Uterus (tissue), 4 donors: ENCODE data around the gene APC2. TPM values are rescaled to one million over a fixed set of nuclear protein-coding genes. Genes with fewer than 3 reads are reported as not detected.
A peak's percentile ranks its signal among the peaks of the same experiment; 100 is the strongest.

Experiments
- DNase-seq, 2 donors: peaks; one replicate each; pipeline ENCODE4 v3.0.0-alpha.2; 2019 to 2020
- H3K27ac ChIP-seq, 2 donors: fragments of 200-600 bp; sonication (generic); 1 replicate in 1 of 2; 2 replicates in 1 of 2; pipeline ENCODE4 v1.5.1; 2016 to 2018
- H3K27me3 ChIP-seq, 2 donors: fragments of 200-600 bp; sonication (generic); one replicate each; pipeline ENCODE4 v1.5.1; 2018 to 2019; ENCODE audit warnings: control low read depth in 1 of 2
- H3K36me3 ChIP-seq, 2 donors: fragments of 200-600 bp; sonication (generic); one replicate each; pipeline ENCODE4 v1.5.1; 2019; ENCODE audit warnings: control low read depth in 1 of 2
- H3K4me1 ChIP-seq, 2 donors: fragments of 200-600 bp; sonication (generic); one replicate each; pipeline ENCODE4 v1.5.1; 2018 to 2019; ENCODE audit warnings: control low read depth in 1 of 2
- H3K4me3 ChIP-seq, 2 donors: fragments of 200-600 bp; sonication (generic); 1 replicate in 1 of 2; 2 replicates in 1 of 2; pipeline ENCODE4 v1.5.1; 2018 to 2019; ENCODE audit warnings: mild to moderate bottlenecking in 1 of 2
- H3K9me3 ChIP-seq, 2 donors: fragments of 200-600 bp; sonication (generic); one replicate each; pipeline ENCODE4 v1.5.1; 2019; ENCODE audit warnings: control low read depth in 1 of 2
- CTCF ChIP-seq, 4 experiments: fragments of 200-600 bp in 2 of 4; fragments of 450-650 bp in 2 of 4; sonication (generic) in 2 of 4; IDR thresholded peaks; one replicate each; pipeline ENCODE4 v1.5.1; 2016 to 2019; ENCODE audit warnings: antibody characterized with exemption in 4 of 4, mild to moderate bottlenecking in 2 of 4, moderate library complexity in 1 of 4
- POLR2A ChIP-seq, 2 donors: fragments of 450-650 bp; IDR thresholded peaks; one replicate each; pipeline ENCODE4 v1.6.1; 2016; ENCODE audit warnings: antibody characterized with exemption in 2 of 2, mild to moderate bottlenecking in 1 of 2, moderate library complexity in 1 of 2
- intact Hi-C: fragments of 100-400 bp; cut with DNase I; formaldehyde crosslinking; loops from one replicate; pipeline ENCODE4 v1.15.1; 2023; ENCODE audit warnings: low total_unique reads
- total RNA-seq, 4 donors: library from RNA; depleted of rRNA in 3 of 4; stranded (reverse); fragments of >200 nt in 3 of 4; gene quantifications; one replicate each; pipeline versions ENCODE4 v1.1.0 to v1.2.4, GENCODE V29; 2014 to 2023
- donor health status: DM: yes; HTN: yes; CAD: no.

The APC2 gene
- total RNA-seq, 4 donors from 2014 or later, result 0.12 to 3.5 (median 0.77) TPM; not detected in 1

DNA sequence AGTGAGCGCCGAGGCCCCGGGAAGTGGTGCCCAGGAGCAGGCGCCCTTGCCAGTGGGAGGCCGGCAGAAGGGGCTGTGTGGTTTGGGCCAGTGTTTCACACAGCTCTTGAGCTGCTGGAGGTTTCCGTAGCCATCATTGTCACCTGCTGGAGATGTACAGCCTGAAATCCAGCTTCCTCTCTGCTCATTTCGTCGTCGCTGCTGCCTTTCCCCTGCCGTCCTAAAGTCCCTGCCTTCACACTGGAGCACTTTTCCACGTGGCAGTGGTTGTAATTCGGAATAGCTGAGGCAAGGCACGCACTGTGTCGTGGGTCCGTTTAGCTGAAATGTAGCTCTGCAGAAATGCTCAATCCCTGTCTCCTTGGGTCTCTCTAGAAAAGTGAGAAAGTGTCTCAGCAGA lies 29.3 kb upstream of the APC2 start:
- Histone ChIP-seq H3K27ac (no peak overlapping the region), H3K36me3 (no peaks in the 10 kb centered on the region), H3K9me3 (no peaks in the 10 kb centered on the region), H3K27me3 (no peaks in the 10 kb centered on the region), H3K4me3 (no peak overlapping the region), H3K4me1 (peaks cover 17 to 30% of the 10 kb centered on the region in 2 donors)
- TF ChIP-seq POLR2A (IDR thresholded peaks at IDR 0.05) (no peak), CTCF (IDR thresholded peaks at IDR 0.05) (no peak)
- intact Hi-C loops, result no loop called here
- DNase-seq, result no peak

DNA sequence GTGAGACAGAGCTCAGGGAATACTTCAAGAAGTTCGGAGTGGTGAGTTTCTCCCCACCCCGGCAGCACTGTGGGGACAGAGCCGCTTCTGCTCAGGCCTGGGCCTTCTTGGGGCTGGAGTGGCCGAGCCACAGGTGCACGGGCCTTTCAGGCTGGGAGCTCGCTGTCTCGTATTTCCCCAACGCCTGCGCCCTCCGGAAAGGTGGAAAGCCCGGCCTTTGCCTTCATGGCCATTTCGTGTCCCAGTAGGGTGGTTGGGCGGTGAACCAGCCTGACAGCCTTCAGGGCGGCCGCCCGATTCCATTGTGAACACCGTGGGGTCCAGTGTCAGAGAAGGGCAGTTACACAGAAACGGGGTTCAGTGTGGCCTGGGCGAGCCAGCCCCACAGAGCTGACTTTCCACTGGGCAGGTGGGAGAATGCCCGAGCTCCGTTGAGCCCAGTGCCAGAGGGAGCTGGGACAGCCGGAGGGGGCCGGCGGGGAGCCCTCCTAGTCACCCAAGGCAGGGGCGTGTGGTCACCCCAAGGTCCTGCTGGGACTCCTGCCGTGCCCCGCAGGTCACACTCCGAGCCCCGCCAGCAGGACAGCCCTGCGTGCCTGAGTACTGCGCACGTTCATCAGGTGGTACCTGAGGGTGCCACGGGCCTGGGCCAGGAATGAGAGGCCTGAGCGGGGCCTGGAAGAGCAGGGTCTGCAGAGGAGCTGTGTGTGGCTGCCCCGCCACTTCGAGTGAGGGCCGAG lies 28.5 kb upstream of the APC2 start:
- TF ChIP-seq POLR2A (IDR thresholded peaks at IDR 0.05) (no peak), CTCF (IDR thresholded peaks at IDR 0.05) (no peak)
- H3K4me3 ChIP-seq, result no peak overlapping the region
- peaks cover 9 to 22% of the 10 kb centered on the region in 2 donors for H3K4me1 ChIP-seq
- intact Hi-C loops, result no loop called here
- no peaks in the 10 kb centered on the region for H3K27me3 ChIP-seq
- no peak overlapping the region for H3K27ac ChIP-seq
- no peaks in the 10 kb centered on the region for H3K36me3 ChIP-seq
- H3K9me3 ChIP-seq, result no peaks in the 10 kb centered on the region
- no peak for DNase-seq

DNA sequence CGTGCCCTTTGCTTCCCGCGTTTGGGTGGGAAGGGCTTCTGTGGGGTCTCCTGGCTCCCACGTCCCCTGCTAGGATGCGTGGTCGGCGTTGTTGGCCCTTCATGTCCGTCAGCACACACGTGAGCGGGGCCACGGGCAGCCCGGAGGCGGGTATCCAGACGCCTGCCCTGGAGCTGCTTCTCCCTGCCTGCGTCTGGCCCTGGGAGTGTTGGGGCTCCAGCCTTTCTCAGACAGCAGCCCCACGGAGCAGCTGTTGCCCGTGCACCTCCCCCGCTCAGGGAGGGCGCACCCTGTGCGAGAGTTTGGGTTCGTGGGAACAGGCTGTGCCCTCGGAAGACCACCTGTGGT lies 28.0 kb upstream of the APC2 start:
- TF ChIP-seq CTCF (IDR thresholded peaks at IDR 0.05), result no peak
- TF ChIP-seq POLR2A (IDR thresholded peaks at IDR 0.05), result no peak
- peak overlapping the region; percentile 3 to 24 for H3K27ac ChIP-seq
- H3K36me3 ChIP-seq, result no peaks in the 10 kb centered on the region

DNA sequence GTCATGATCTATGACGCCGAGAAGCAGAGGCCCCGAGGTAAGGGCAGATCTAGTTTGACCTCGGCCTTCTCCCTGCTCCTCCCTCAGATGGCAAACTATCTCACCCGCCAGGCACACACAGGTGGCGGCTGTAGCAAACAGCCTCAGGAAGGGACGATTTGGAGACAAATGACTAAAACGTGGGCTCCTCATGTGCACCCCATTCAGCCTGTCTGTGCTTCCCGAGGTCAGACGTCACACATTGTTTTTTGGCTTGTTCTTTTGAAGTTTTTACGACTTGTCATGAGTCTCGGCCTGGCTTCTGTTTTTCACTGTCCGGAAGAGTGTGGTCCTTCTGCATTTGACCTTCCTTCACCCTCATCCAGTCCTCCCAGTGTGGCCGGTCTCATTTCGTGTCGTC lies 27.6 kb upstream of the APC2 start:
- no peak for DNase-seq
- Histone ChIP-seq H3K4me1 (peaks cover 6 to 12% of the 10 kb centered on the region in 2 donors), H3K9me3 (no peaks in the 10 kb centered on the region), H3K4me3 (no peak overlapping the region), H3K27ac (peak overlapping the region; percentile 3 to 24), H3K27me3 (no peaks in the 10 kb centered on the region), H3K36me3 (no peaks in the 10 kb centered on the region)
- intact Hi-C loops, result no loop called here
- TF ChIP-seq CTCF (IDR thresholded peaks at IDR 0.05) (no peak), POLR2A (IDR thresholded peaks at IDR 0.05) (no peak)

More for the DNA sequence above, 28.0 kb upstream of the APC2 start:
- intact Hi-C loops, result no loop called here
- Histone ChIP-seq H3K27me3 (no peaks in the 10 kb centered on the region), H3K4me3 (no peak overlapping the region), H3K9me3 (no peaks in the 10 kb centered on the region), H3K4me1 (peaks cover 6 to 16% of the 10 kb centered on the region in 2 donors)
- DNase-seq, result no peak

- Histone ChIP-seq H3K36me3 (no peaks in the 10 kb centered on the region), H3K4me1 (peaks cover 6% of the 10 kb centered on the region in 2 donors), H3K27ac (peak overlapping the region; percentile 3 to 24), H3K27me3 (no peaks in the 10 kb centered on the region), H3K4me3 (no peak overlapping the region), H3K9me3 (no peaks in the 10 kb centered on the region)
- TF ChIP-seq CTCF (IDR thresholded peaks at IDR 0.05) (no peak), POLR2A (IDR thresholded peaks at IDR 0.05) (no peak)
- intact Hi-C loops, result no loop called here
- DNase-seq, result no peak
These were observed 27.0 kb upstream of the APC2 start for GRCh38 chr19:1422943-1423342.
